ENCODE measurements around the gene PIP4K2C.
"Not testable (repeated sequence)": the region's sequence is repeated elsewhere in the genome, so short reads cannot be mapped to it uniquely, and the experiment has no call there.

Gene PIP4K2C

DNA sequence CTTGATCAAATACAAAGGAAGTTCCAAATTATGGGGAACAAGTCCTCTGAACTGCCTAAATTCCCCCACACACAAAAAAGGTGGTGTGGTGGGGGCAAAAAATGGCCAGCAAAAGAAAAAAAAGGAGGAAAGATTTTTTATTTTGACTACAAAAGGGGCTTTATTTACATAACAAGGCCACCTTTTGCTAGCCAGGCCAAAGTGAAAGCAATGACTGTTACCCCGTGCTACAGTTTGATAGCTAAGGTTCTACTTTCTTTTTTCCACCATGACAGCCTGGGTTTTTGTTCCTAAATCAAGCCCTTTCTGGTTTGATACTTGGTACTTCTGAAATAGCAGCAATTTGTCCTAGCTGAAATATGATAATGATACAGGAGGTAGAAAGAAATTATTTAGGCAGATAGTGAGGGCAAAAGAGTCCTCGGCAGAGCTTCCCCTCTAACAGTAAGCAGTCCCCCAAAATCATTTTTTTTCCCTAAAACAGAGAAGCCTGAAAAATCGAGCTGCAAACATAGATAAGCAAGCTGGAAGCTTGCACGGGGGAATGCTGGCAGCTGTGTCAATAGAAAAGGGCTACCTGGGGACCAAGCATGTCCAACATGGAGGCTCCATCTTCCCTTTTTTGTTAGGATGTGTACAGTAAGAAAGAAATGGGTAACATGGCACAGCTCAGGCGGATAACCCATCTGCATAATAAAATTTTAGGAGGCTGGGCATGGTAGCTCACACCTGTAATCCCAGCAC is 50.9 kb downstream of the PIP4K2C start:
- no peak for DNase-seq

GRCh38 chr12:57645990-57646658 is 55.1 kb downstream of the PIP4K2C start:
- not testable (repeated sequence) for DNase-seq

DNA sequence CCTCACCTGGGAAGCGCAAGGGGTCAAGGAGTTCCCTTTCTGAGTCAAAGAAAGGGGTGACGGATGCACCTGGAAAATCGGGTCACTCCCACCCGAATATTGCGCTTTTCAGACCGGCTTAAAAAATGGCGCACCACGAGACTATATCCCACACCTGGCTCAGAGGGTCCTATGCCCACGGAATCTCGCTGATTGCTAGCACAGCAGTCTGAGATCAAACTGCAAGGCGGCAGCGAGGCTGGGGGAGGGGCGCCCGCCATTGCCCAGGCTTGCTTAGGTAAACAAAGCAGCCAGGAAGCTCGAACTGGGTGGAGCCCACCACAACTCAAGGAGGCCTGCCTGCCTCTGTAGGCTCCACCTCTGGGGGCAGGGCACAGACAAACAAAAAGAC is 55.7 kb downstream of the PIP4K2C start:
- not testable (repeated sequence) for DNase-seq
